HepG2 (cell line): ENCODE results near the gene MAT2A. TPM values are rescaled to one million over a fixed set of nuclear protein-coding genes. Genes with fewer than 3 reads are reported as not detected.

Source experiments
- GZF1 ChIP-seq: sonication (generic); formaldehyde crosslinking; IDR thresholded peaks from 2 replicates; pipeline ENCODE4 v1.5.1; 2020; ENCODE audit warnings: mild to moderate bottlenecking, missing genetic modification reagents
- HES4 ChIP-seq: sonication (generic); formaldehyde crosslinking; IDR thresholded peaks from 2 replicates; pipeline ENCODE4 v1.9.0; 2021; ENCODE audit warnings: mild to moderate bottlenecking, missing genetic modification reagents, borderline replicate concordance
- NCOA1 ChIP-seq: sonication (generic); formaldehyde crosslinking; IDR thresholded peaks from 2 replicates; pipeline ENCODE4 v1.9.0; 2021; ENCODE audit warnings: missing genetic modification reagents
- NFE2 ChIP-seq: sonication (generic); formaldehyde crosslinking; IDR thresholded peaks from 2 replicates; pipeline ENCODE4 v1.4.0; 2020; ENCODE audit warnings: missing genetic modification reagents
- SMC3 ChIP-seq: IDR thresholded peaks from 2 replicates; pipeline ENCODE4 v1.6.1; 2011; ENCODE audit warnings: low read length, improper control_type of control experiment
- ZNF207 ChIP-seq: fragments of 450-650 bp; IDR thresholded peaks from 2 replicates; pipeline ENCODE4 v1.6.1; 2016; ENCODE audit warnings: antibody characterized with exemption, borderline replicate concordance
- ZNF230 ChIP-seq: sonication (generic); formaldehyde crosslinking; IDR thresholded peaks from 2 replicates; pipeline ENCODE4 v1.4.0; 2020; ENCODE audit warnings: mild to moderate bottlenecking, missing genetic modification reagents
- ZNF251 ChIP-seq: sonication (generic); formaldehyde crosslinking; IDR thresholded peaks from 2 replicates; pipeline ENCODE4 v1.9.0; 2021; ENCODE audit warnings: mild to moderate bottlenecking, missing genetic modification reagents
- ZNF292 ChIP-seq: sonication (generic); formaldehyde crosslinking; IDR thresholded peaks from 2 replicates; pipeline ENCODE4 v1.8.1; 2022; ENCODE audit warnings: mild to moderate bottlenecking, low read depth, missing genetic modification reagents, borderline replicate concordance
- ZNF354B ChIP-seq: sonication (generic); formaldehyde crosslinking; IDR thresholded peaks from 2 replicates; pipeline ENCODE4 v1.8.0; 2022; ENCODE audit warnings: mild to moderate bottlenecking, missing genetic modification reagents
- ZNF546 ChIP-seq: sonication (generic); formaldehyde crosslinking; conservative IDR thresholded peaks from 2 replicates; pipeline ENCODE4 v1.8.1; 2023; ENCODE audit warnings: mild to moderate bottlenecking, missing genetic modification reagents
- polyA plus RNA-seq, 8 experiments: library from polyadenylated mRNA; depleted of rRNA in 3 of 8; stranded (reverse) in 7 of 8; unstranded in 1 of 8; fragments of >200 nt; fragmentation: Illumina TruSeq in 4 of 8; extraction: Trizol in 4 of 8; gene quantifications; 2 replicates each; pipeline versions ENCODE4 v1.2.1 to v1.2.3, GENCODE V29; 2011 to 2016; ENCODE audit warnings: low read depth in 4 of 8, missing spikeins in 1 of 8, mixed read lengths in 1 of 8; ENCODE audit not compliant: insufficient read depth in 1 of 8
- total RNA-seq, 5 experiments: library from RNA; depleted of rRNA; stranded (reverse); fragments of >200 nt; fragmentation: Illumina TruSeq; extraction: Trizol; gene quantifications; 2 replicates each; pipeline ENCODE4 v1.2.3, GENCODE V29; 2016; ENCODE audit warnings: low read depth in 1 of 5
- TF ChIP-seq, protein P1 (sequence below): sonication (generic); formaldehyde crosslinking; IDR thresholded peaks from 2 replicates; pipeline ENCODE4 v1.9.0; 2021; ENCODE audit warnings: missing genetic modification reagents, mild to moderate bottlenecking, borderline replicate concordance
- TF ChIP-seq, protein P2 (sequence below), 2 experiments: sonication (generic) in 1 of 2; formaldehyde crosslinking in 1 of 2; IDR thresholded peaks; 2 replicates each; pipeline versions ENCODE4 v1.5.1 to v1.6.1; 2011 to 2020; ENCODE audit warnings: borderline replicate concordance in 1 of 2, low read depth in 1 of 2, low read length in 1 of 2, mild to moderate bottlenecking in 1 of 2, missing genetic modification reagents in 1 of 2, moderate library complexity in 1 of 2
- TF ChIP-seq, protein P3 (sequence below): sonication (generic); formaldehyde crosslinking; IDR thresholded peaks from 2 replicates; pipeline ENCODE4 v1.4.0; 2020; ENCODE audit warnings: mild to moderate bottlenecking, missing genetic modification reagents
- TF ChIP-seq, protein P4 (sequence below): sonication (generic); formaldehyde crosslinking; IDR thresholded peaks from 2 replicates; pipeline ENCODE4 v1.4.0; 2020; ENCODE audit warnings: missing genetic modification reagents

The MAT2A gene
- total and polyA plus RNA-seq, 2 of the 13 experiments (the other 11 are each of a cell fraction or from before 2014, with no cell fraction given): 155 to 331 TPM

DNA sequence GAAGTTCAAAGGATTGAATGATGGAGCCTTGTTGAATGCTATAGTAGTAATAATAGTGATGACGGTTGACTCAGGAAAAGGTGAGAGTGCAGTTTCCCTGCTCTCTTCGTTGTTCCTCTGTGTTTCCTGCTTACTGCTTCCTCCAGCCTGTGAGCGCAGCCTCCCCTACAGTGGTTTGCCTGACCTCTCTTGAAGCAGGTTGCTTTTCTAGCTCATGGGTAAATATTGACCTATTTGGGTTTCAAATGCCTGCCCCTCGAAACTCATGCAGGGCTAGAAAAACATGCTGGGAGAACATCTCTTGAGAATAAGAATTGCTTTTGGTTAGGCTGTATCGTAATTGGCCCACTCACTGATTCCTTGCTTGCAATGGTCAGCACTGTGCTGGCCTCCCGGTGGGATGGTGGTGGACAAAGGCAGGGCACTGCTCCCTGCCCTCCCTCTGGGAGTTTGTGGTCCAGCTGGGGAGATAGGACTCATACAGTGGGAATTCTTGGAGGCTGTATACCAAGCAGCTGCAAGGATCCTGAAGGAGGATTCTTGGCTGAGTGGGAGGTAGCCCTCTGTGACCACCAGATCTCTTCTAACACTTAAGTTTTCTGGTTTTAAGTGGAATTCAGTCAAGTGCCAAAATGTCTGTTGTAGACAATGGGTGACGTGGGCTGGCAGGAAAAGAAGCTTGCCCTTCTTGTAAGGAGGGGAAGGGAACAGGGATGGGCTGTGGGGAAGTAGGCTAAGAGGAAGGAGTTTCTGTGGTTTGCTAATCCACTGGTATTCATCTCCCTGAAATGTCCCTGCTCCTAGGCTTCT lies 51.2 kb downstream of the MAT2A start (continued):
- TF ChIP-seq ZNF546 (no peak), GZF1 (CRISPR knock-in tag) (no peak; the same call in 1 of the 2 replicates), ZNF292 (peak; percentile 90; the same call in 1 of the 2 replicates), ZNF207 (no peak), ZNF354B (CRISPR knock-in tag) (no peak), NFE2 (CRISPR knock-in tag) (no peak), ZNF230 (no peak), ZNF251 (CRISPR knock-in tag) (0 out of 2 replicates have a peak, but pooled peaks have one; percentile 23), HES4 (CRISPR knock-in tag) (no peak), SMC3 (peak; percentile 23; the same call in 1 of the 2 replicates), NCOA1 (no peak)
- TF ChIP-seq, protein P1, sequence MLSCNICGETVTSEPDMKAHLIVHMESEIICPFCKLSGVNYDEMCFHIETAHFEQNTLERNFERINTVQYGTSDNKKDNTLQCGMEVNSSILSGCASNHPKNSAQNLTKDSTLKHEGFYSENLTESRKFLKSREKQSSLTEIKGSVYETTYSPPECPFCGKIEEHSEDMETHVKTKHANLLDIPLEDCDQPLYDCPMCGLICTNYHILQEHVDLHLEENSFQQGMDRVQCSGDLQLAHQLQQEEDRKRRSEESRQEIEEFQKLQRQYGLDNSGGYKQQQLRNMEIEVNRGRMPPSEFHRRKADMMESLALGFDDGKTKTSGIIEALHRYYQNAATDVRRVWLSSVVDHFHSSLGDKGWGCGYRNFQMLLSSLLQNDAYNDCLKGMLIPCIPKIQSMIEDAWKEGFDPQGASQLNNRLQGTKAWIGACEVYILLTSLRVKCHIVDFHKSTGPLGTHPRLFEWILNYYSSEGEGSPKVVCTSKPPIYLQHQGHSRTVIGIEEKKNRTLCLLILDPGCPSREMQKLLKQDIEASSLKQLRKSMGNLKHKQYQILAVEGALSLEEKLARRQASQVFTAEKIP (CRISPR knock-in tag): no peak
- TF ChIP-seq, protein P2, sequence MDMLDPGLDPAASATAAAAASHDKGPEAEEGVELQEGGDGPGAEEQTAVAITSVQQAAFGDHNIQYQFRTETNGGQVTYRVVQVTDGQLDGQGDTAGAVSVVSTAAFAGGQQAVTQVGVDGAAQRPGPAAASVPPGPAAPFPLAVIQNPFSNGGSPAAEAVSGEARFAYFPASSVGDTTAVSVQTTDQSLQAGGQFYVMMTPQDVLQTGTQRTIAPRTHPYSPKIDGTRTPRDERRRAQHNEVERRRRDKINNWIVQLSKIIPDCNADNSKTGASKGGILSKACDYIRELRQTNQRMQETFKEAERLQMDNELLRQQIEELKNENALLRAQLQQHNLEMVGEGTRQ (IDR thresholded peaks at IDR 0.05; ENCODE audit: low read depth, low read length): no peak
- TF ChIP-seq, protein P2 (CRISPR knock-in tag; IDR thresholded peaks at IDR 0.05; ENCODE audit: borderline replicate concordance): no peak
- TF ChIP-seq, protein P3, sequence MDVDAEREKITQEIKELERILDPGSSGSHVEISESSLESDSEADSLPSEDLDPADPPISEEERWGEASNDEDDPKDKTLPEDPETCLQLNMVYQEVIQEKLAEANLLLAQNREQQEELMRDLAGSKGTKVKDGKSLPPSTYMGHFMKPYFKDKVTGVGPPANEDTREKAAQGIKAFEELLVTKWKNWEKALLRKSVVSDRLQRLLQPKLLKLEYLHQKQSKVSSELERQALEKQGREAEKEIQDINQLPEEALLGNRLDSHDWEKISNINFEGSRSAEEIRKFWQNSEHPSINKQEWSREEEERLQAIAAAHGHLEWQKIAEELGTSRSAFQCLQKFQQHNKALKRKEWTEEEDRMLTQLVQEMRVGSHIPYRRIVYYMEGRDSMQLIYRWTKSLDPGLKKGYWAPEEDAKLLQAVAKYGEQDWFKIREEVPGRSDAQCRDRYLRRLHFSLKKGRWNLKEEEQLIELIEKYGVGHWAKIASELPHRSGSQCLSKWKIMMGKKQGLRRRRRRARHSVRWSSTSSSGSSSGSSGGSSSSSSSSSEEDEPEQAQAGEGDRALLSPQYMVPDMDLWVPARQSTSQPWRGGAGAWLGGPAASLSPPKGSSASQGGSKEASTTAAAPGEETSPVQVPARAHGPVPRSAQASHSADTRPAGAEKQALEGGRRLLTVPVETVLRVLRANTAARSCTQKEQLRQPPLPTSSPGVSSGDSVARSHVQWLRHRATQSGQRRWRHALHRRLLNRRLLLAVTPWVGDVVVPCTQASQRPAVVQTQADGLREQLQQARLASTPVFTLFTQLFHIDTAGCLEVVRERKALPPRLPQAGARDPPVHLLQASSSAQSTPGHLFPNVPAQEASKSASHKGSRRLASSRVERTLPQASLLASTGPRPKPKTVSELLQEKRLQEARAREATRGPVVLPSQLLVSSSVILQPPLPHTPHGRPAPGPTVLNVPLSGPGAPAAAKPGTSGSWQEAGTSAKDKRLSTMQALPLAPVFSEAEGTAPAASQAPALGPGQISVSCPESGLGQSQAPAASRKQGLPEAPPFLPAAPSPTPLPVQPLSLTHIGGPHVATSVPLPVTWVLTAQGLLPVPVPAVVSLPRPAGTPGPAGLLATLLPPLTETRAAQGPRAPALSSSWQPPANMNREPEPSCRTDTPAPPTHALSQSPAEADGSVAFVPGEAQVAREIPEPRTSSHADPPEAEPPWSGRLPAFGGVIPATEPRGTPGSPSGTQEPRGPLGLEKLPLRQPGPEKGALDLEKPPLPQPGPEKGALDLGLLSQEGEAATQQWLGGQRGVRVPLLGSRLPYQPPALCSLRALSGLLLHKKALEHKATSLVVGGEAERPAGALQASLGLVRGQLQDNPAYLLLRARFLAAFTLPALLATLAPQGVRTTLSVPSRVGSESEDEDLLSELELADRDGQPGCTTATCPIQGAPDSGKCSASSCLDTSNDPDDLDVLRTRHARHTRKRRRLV (CRISPR knock-in tag): no peak
- TF ChIP-seq, protein P4, sequence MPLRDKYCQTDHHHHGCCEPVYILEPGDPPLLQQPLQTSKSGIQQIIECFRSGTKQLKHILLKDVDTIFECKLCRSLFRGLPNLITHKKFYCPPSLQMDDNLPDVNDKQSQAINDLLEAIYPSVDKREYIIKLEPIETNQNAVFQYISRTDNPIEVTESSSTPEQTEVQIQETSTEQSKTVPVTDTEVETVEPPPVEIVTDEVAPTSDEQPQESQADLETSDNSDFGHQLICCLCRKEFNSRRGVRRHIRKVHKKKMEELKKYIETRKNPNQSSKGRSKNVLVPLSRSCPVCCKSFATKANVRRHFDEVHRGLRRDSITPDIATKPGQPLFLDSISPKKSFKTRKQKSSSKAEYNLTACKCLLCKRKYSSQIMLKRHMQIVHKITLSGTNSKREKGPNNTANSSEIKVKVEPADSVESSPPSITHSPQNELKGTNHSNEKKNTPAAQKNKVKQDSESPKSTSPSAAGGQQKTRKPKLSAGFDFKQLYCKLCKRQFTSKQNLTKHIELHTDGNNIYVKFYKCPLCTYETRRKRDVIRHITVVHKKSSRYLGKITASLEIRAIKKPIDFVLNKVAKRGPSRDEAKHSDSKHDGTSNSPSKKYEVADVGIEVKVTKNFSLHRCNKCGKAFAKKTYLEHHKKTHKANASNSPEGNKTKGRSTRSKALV (CRISPR knock-in tag): 0 out of 2 replicates have a peak, but pooled peaks have one; percentile 10
